ENCODE results near the gene PDPK1. TPM values are rescaled to one million over a fixed set of nuclear protein-coding genes. Genes with fewer than 3 reads are reported as not detected.

PDPK1 gene
- total and polyA plus RNA-seq, 2 experiments from 2014 or later = 27.1 to 29.8 TPM

GRCh38 chr16:2498531-2499253, 39.1 kb upstream of the PDPK1 start:
- H3K9me2 ChIP-seq (replicated peaks; ENCODE audit: insufficient read depth) = no peaks in the 10 kb centered on the region
- H3K27ac ChIP-seq = no peak overlapping the region
- no peak for DNase-seq (ENCODE audit: low spot score)
- H3K27me3 ChIP-seq = no peaks in the 10 kb centered on the region
- H3K36me3 ChIP-seq (replicated peaks; ENCODE audit: insufficient read depth, low read depth) = no peaks in the 10 kb centered on the region
- H4K20me1 ChIP-seq (ENCODE audit: insufficient read depth, poor library complexity, severe bottlenecking) = no peaks in the 10 kb centered on the region
- peaks cover 13% of the 10 kb centered on the region for H3K4me1 ChIP-seq (ENCODE audit: insufficient read depth)
- no peak overlapping the region for H3K4me3 ChIP-seq
- no peak overlapping the region for H2AFZ ChIP-seq
- H3K79me2 ChIP-seq = peaks cover 8% of the 10 kb centered on the region
- TF ChIP-seq CTCF (IDR thresholded peaks at IDR 0.05; ENCODE audit: poor library complexity) (no peak), EZH2 (IDR thresholded peaks at IDR 0.05; ENCODE audit: borderline replicate concordance) (no peak), EZH2phosphoT487 (IDR thresholded peaks at IDR 0.05; ENCODE audit: low read depth, severe bottlenecking, unreplicated experiment) (no peak)
- 94% methylated on average over 15 of the region's 15 CpGs for WGBS (ENCODE audit: low lambda C conversion rate, missing lambda C conversion rate)
- no peaks in the 10 kb centered on the region for H3K9me3 ChIP-seq (ENCODE audit: low read depth)
- H3K4me2 ChIP-seq = no peak overlapping the region

GRCh38 chr16:2499454-2499853, 38.4 kb upstream of the PDPK1 start:
- no peaks in the 10 kb centered on the region for H3K9me3 ChIP-seq (ENCODE audit: low read depth)
- 86% methylated on average over 5 of the region's 6 CpGs for WGBS (ENCODE audit: low lambda C conversion rate, missing lambda C conversion rate)
- H3K4me3 ChIP-seq = no peak overlapping the region
- H3K27me3 ChIP-seq = no peaks in the 10 kb centered on the region
- no peak overlapping the region for H2AFZ ChIP-seq
- no peak for DNase-seq (ENCODE audit: low spot score)
- no peaks in the 10 kb centered on the region for H3K9me2 ChIP-seq (replicated peaks; ENCODE audit: insufficient read depth)
- H3K4me1 ChIP-seq (ENCODE audit: insufficient read depth) = peaks cover 13% of the 10 kb centered on the region
- peaks cover 2% of the 10 kb centered on the region for H3K79me2 ChIP-seq
- no peaks in the 10 kb centered on the region for H3K36me3 ChIP-seq (replicated peaks; ENCODE audit: insufficient read depth, low read depth)
- no peak overlapping the region for H3K4me2 ChIP-seq
- TF ChIP-seq EZH2 (IDR thresholded peaks at IDR 0.05; ENCODE audit: borderline replicate concordance) = no peak
- no peak for TF ChIP-seq EZH2phosphoT487 (IDR thresholded peaks at IDR 0.05; ENCODE audit: low read depth, severe bottlenecking, unreplicated experiment)
- TF ChIP-seq CTCF (IDR thresholded peaks at IDR 0.05; ENCODE audit: poor library complexity) = no peak
- no peaks in the 10 kb centered on the region for H4K20me1 ChIP-seq (ENCODE audit: insufficient read depth, poor library complexity, severe bottlenecking)
- H3K27ac ChIP-seq = no peak overlapping the region

GRCh38 chr16:2499890-2500429, 37.9 kb upstream of the PDPK1 start:
- 96% methylated on average over 16 of the region's 29 CpGs for WGBS (ENCODE audit: low lambda C conversion rate, missing lambda C conversion rate)
- Histone ChIP-seq H3K27me3 (no peaks in the 10 kb centered on the region), H3K4me3 (no peak overlapping the region), H4K20me1 (ENCODE audit: insufficient read depth, poor library complexity, severe bottlenecking) (no peaks in the 10 kb centered on the region), H3K4me1 (ENCODE audit: insufficient read depth) (peaks cover 13% of the 10 kb centered on the region), H3K9me3 (ENCODE audit: low read depth) (no peaks in the 10 kb centered on the region), H2AFZ (no peak overlapping the region), H3K36me3 (replicated peaks; ENCODE audit: insufficient read depth, low read depth) (no peaks in the 10 kb centered on the region), H3K9me2 (replicated peaks; ENCODE audit: insufficient read depth) (no peaks in the 10 kb centered on the region), H3K4me2 (no peak overlapping the region), H3K27ac (no peak overlapping the region), H3K79me2 (no peaks in the 10 kb centered on the region)
- DNase-seq (ENCODE audit: low spot score) = no peak
- TF ChIP-seq EZH2 (IDR thresholded peaks at IDR 0.05; ENCODE audit: borderline replicate concordance) (no peak), CTCF (IDR thresholded peaks at IDR 0.05; ENCODE audit: poor library complexity) (no peak), EZH2phosphoT487 (IDR thresholded peaks at IDR 0.05; ENCODE audit: low read depth, severe bottlenecking, unreplicated experiment) (no peak)
